Measurements from ENCODE around the gene CAP2. TPM values are rescaled to one million over a fixed set of nuclear protein-coding genes. Genes with fewer than 3 reads are reported as not detected.
A peak's percentile ranks its signal among the peaks of the same experiment; 100 is the strongest.

CAP2 gene
- total and polyA plus RNA-seq, 8 donors = 0.61 to 78.8 (median 4.2) TPM

GRCh38 chr6:17472653-17473183 lies 79.3 kb downstream of the CAP2 start:
- no peak for DNase-seq
- Histone ChIP-seq H3K4me3 (no peak overlapping the region), H3K9me3 (no peaks in the 10 kb centered on the region), H3K27me3 (no peaks in the 10 kb centered on the region), H3K36me3 (no peaks in the 10 kb centered on the region), H3K27ac (peak overlapping the region in 4 of 5 donors; percentile 22 to 82 (median 52)), H3K4me1 (peaks cover 0 to 41% (median 23%) of the 10 kb centered on the region in 4 donors)
- TF ChIP-seq CTCF (IDR thresholded peaks at IDR 0.05) = no peak
- no peak for TF ChIP-seq POLR2AphosphoS5 (IDR thresholded peaks at IDR 0.05)
- no peak for TF ChIP-seq POLR2A (IDR thresholded peaks at IDR 0.05)
- no peak for TF ChIP-seq EP300 (IDR thresholded peaks at IDR 0.05)
- intact Hi-C loops (cut with DNase I; ENCODE audit: low total_unique reads) = no loop called here
- WGBS, 5 donors = 71 to 76% (median 75%) methylated on average over 2 of the region's 2 CpGs

- Histone ChIP-seq H3K27me3 (no peaks in the 10 kb centered on the region), H3K4me1 (peaks cover 0 to 41% (median 23%) of the 10 kb centered on the region in 4 donors), H3K9me3 (no peaks in the 10 kb centered on the region), H3K27ac (peak overlapping the region in 3 of 5 donors; percentile 22 to 82 (median 70)), H3K4me3 (no peak overlapping the region), H3K36me3 (no peaks in the 10 kb centered on the region)
- 48 to 68% (median 52%) methylated on average over 2 of the region's 2 CpGs for WGBS, 5 donors
- TF ChIP-seq POLR2A (IDR thresholded peaks at IDR 0.05) (no peak), POLR2AphosphoS5 (IDR thresholded peaks at IDR 0.05) (peak in 1 of 3 donors; percentile 66), EP300 (IDR thresholded peaks at IDR 0.05) (peak; percentile 42)
- DNase-seq = peak in 1 of 2 donors; percentile 64
- intact Hi-C loops (cut with DNase I; ENCODE audit: low total_unique reads) = no loop called here
Observed at GRCh38 chr6:17473554-17473953, 80.2 kb downstream of the CAP2 start.

- peak overlapping the region in 3 of 5 donors; percentile 26 to 82 (median 70) for H3K27ac ChIP-seq
- no peak overlapping the region for H3K4me3 ChIP-seq
- TF ChIP-seq EP300 (IDR thresholded peaks at IDR 0.05) (no peak), POLR2A (IDR thresholded peaks at IDR 0.05) (no peak), CTCF (IDR thresholded peaks at IDR 0.05) (no peak), POLR2AphosphoS5 (IDR thresholded peaks at IDR 0.05) (no peak)
- H3K27me3 ChIP-seq = no peaks in the 10 kb centered on the region
- H3K4me1 ChIP-seq = peaks cover 0 to 37% (median 20%) of the 10 kb centered on the region in 4 donors
- DNase-seq = no peak
- 58 to 77% (median 66%) methylated on average over 4 of the region's 4 CpGs for WGBS, 5 donors
- H3K36me3 ChIP-seq = no peaks in the 10 kb centered on the region
- intact Hi-C loops (cut with DNase I; ENCODE audit: low total_unique reads) = no loop called here
- no peaks in the 10 kb centered on the region for H3K9me3 ChIP-seq
Observed at GRCh38 chr6:17474289-17474688, 80.9 kb downstream of the CAP2 start.

- peaks cover 0 to 24% (median 11%) of the 10 kb centered on the region in 4 donors for H3K4me1 ChIP-seq
- H3K27me3 ChIP-seq = no peaks in the 10 kb centered on the region
- H3K4me3 ChIP-seq = no peak overlapping the region
- peak overlapping the region in 1 of 5 donors; percentile 82 for H3K27ac ChIP-seq
- no peaks in the 10 kb centered on the region for H3K36me3 ChIP-seq
- intact Hi-C loops (cut with DNase I; ENCODE audit: low total_unique reads) = no loop called here
- DNase-seq = no peak
- no peak for TF ChIP-seq EP300 (IDR thresholded peaks at IDR 0.05)
- no peak for TF ChIP-seq CTCF (IDR thresholded peaks at IDR 0.05)
- H3K9me3 ChIP-seq = no peaks in the 10 kb centered on the region
- WGBS, 5 donors = 92 to 96% (median 94%) methylated on average over 4 of the region's 4 CpGs
Observed at GRCh38 chr6:17475606-17476244, 82.3 kb downstream of the CAP2 start.

GRCh38 chr6:17476511-17476910 lies 83.1 kb downstream of the CAP2 start:
- H3K4me3 ChIP-seq = no peak overlapping the region
- 79 to 90% (median 85%) methylated on average over 3 to 4 of the region's 4 CpGs for WGBS, 5 donors
- no peaks in the 10 kb centered on the region for H3K9me3 ChIP-seq
- H3K27me3 ChIP-seq = no peaks in the 10 kb centered on the region
- no peak for TF ChIP-seq CTCF (IDR thresholded peaks at IDR 0.05)
- TF ChIP-seq POLR2A (IDR thresholded peaks at IDR 0.05) = no peak
- peak overlapping the region in 1 of 5 donors; percentile 82 for H3K27ac ChIP-seq
- H3K4me1 ChIP-seq = peaks cover 0 to 19% (median 6%) of the 10 kb centered on the region in 4 donors
- intact Hi-C loops (cut with DNase I; ENCODE audit: low total_unique reads) = no loop called here
- H3K36me3 ChIP-seq = no peaks in the 10 kb centered on the region
- DNase-seq = no peak
